GM18520 (cell line): ENCODE results near the gene THSD7B.
"Not testable (repeated sequence)": the region's sequence is repeated elsewhere in the genome, so short reads cannot be mapped to it uniquely, and the experiment has no call there.

ENCODE experiments used
- ATAC-seq: cut with Tn5 transposase; IDR thresholded peaks from one replicate; pipeline ENCODE4 v1.9.1; 2021; ENCODE audit not compliant: unreplicated experiment

The THSD7B gene

GRCh38 chr2:137036619-137037018, 271.3 kb downstream of the THSD7B start:
- no peak for ATAC-seq

- ATAC-seq = no peak
These were observed 274.3 kb downstream of the THSD7B start for GRCh38 chr2:137039482-137040152.

GRCh38 chr2:137047369-137047768, 282.0 kb downstream of the THSD7B start:
- ATAC-seq = no peak

GRCh38 chr2:137048455-137048854, 283.1 kb downstream of the THSD7B start:
- no peak for ATAC-seq

- ATAC-seq = no peak
These were observed 284.2 kb downstream of the THSD7B start for GRCh38 chr2:137049518-137049917.

- ATAC-seq = no peak
These were observed 285.6 kb downstream of the THSD7B start for GRCh38 chr2:137050949-137051348.

GRCh38 chr2:137051778-137052398, 286.5 kb downstream of the THSD7B start:
- no peak for ATAC-seq

GRCh38 chr2:137056704-137057103, 291.4 kb downstream of the THSD7B start:
- no peak for ATAC-seq

- not testable (repeated sequence) for ATAC-seq
These were observed 310.9 kb downstream of the THSD7B start for GRCh38 chr2:137076111-137076765.

- ATAC-seq = no peak
These were observed 326.4 kb downstream of the THSD7B start for GRCh38 chr2:137091704-137092103.

GRCh38 chr2:137093116-137093515, 327.8 kb downstream of the THSD7B start:
- no peak for ATAC-seq

- no peak for ATAC-seq
These were observed 330.8 kb downstream of the THSD7B start for GRCh38 chr2:137096187-137096586.

- ATAC-seq = no peak
These were observed 331.3 kb downstream of the THSD7B start for GRCh38 chr2:137096693-137097092.

GRCh38 chr2:137101814-137102213, 336.5 kb downstream of the THSD7B start:
- not testable (repeated sequence) for ATAC-seq

- ATAC-seq = no peak
These were observed 342.6 kb downstream of the THSD7B start for GRCh38 chr2:137107904-137108303.

- ATAC-seq = no peak
These were observed 346.6 kb downstream of the THSD7B start for GRCh38 chr2:137111896-137112295.

- ATAC-seq = no peak
These were observed 349.9 kb downstream of the THSD7B start for GRCh38 chr2:137115081-137115794.

- no peak for ATAC-seq
These were observed 350.4 kb downstream of the THSD7B start for GRCh38 chr2:137115795-137116089.

GRCh38 chr2:137117385-137117784, 352.0 kb downstream of the THSD7B start:
- ATAC-seq = no peak

- no peak for ATAC-seq
These were observed 352.8 kb downstream of the THSD7B start for GRCh38 chr2:137118140-137118539.

- no peak for ATAC-seq
These were observed 357.9 kb downstream of the THSD7B start for GRCh38 chr2:137123226-137123625.

- ATAC-seq = no peak
These were observed 367.9 kb downstream of the THSD7B start for GRCh38 chr2:137133225-137133624.
